HG03159 (cell line): Measurements from ENCODE around the gene PEX16.
A peak's percentile ranks its signal among the peaks of the same experiment; 100 is the strongest.

Experiments used
- ATAC-seq: cut with Tn5 transposase; IDR thresholded peaks from one replicate; pipeline ENCODE4 v1.9.1; 2021; ENCODE audit warnings: mild to moderate bottlenecking, moderate library complexity; ENCODE audit not compliant: unreplicated experiment

PEX16 gene

DNA sequence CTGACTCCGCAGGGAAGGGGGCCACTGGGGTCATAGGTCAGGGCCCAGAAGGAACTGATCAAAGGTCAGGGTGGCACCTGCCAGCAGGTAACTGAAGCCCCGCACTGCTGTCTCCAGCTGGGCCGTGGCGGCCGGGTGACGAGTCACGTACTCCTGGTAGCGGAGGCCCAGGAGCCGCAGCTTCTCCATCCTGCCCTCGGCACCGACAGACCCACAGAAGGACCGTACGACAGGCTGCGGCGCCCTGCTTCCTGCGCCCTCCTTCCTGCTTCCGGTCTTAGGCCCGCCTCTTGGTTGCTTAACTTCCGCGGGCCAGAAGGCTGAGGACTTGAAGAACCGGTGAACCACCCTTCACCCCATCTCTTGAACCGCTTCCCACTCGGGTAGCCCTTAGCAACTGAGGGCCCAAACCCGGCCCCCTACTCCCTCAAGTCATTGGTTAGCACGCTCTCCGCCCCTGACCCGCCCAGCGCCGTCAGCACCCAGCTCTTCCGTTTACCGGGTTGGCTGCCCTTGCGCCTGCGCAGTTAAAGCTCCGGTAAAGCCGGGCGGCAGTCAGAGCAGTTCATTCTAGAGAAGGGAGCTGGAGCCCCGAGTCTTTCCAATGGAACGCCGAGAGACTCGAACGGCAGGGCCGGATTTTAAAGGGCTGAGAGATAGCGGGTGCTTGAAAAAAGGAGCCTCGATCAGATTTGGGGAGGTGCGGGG is at the start of gene PEX16:
TSS of gene PEX16 (minus strand) at position 255 of the 708 bp plus-strand sequence. CDS start at position 189, 66 bp downstream.
- peak; percentile 91 for ATAC-seq

- peak; percentile 62 for ATAC-seq
These were observed 47.3 kb upstream of the PEX16 start for GRCh38 chr11:45964911-45965389.

DNA sequence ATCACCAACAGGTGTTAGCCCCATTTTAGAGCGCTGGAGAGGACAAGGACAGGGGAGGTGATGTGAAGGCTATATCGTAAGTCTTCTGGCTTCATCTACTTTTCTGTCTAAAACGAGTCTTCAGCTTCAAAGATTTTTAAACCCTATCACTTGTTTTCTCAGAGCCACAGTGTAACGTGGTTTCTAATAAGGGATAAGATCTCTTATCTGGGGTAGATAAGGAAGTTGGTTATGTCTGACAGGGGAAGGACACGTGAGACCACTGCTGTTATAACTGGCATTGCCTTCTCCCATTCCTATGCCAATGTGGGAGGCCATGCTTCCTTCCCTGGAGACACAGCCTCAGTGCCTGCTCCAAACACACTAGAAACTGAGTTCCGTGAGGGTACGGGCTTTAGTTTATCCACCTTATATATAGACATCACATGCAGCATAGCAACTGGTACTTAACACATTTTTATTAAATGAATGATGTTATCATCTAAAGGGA is 44.1 kb upstream of the PEX16 start:
- ATAC-seq = no peak

GRCh38 chr11:45960387-45961095 is 42.9 kb upstream of the PEX16 start:
- ATAC-seq = no peak

GRCh38 chr11:45959851-45960250 is 42.2 kb upstream of the PEX16 start:
- ATAC-seq = no peak

GRCh38 chr11:45949992-45950407 is 32.3 kb upstream of the PEX16 start:
- ATAC-seq = no peak

DNA sequence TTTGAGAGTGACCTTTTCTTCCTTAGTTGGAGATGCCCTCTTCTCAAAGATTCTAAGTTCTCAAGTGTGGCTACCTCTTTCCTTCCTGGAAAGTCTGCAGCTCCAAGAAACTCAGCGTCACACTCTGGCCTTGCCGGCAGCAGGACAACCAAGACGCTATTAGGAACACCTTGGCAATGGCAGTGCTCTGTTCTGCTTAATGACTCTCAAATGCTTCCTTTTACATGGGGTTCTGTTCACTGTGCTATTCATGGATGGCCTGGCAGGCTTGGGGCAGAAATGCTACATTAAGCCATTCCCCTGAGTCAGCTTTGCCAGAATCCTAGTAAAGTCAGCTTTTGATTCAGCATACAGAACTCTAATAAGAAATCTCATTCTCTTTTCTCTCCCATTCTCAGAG is 30.7 kb upstream of the PEX16 start:
- ATAC-seq = no peak

- no peak for ATAC-seq
These were observed 30.2 kb upstream of the PEX16 start for GRCh38 chr11:45947885-45948284.

DNA sequence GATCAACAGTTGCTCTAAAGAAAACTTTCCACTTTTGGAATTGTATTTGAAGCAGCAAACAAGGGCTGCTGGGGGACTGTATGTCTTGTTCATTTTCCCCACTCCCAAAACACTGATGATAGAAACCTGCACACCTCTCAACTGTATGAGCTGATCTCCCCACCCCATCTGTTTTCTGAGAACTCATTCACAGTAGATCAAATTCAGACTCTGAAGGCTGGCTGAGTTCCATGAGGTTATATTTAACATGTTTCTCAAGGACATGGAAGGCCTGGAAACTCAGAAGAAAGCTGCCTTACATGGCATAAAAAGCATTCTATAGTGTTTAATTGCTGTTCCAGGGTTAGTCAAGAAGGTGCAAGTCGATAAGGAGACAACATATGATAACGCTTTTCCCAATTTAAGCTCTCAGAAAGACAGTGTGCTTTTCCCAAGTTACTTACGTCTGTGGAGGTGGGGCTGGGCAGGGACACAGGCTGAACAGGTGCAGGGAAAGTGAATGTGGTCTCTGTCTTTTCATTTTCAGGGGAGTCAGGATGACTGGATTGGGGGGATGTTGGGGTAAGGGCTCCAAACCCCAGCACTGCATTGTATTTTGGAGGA is 27.8 kb upstream of the PEX16 start:
- ATAC-seq = no peak

DNA sequence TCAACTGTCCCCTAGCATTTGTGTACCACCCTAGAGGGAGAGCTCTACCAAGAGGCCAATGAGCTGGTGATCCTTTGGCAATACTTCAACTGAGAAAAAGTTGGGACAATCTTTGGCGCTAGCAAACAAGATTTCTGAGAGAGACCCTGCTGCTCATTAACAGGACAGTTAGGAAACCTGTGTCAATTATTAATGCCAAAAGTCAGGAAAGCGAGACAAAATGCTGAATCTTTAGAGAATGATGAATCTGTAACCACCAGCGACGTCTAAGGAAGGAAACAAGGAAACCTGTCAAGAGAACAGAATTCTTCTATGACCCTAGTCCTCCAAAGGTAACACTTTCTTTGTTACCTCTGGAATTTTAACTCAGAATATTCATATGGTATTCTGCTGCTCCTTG is 24.7 kb upstream of the PEX16 start:
- no peak for ATAC-seq

DNA sequence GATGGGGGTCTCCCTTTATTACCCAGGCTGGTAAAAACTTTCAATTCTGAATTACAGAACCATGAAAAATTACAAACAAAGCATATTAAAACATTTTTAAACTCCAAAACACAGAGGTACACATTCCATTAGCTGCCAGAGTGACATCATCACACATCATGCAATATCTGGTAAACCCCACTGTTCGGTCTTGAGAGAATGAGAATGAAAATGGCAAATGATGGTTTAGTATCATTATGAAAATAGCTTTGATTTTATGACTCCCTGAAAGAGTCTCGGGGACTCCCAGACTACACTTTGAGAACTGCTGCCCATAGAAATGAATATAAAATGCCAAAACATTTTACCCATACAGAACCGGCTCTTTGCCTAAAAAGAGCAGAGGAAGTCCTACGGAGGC is 23.6 kb upstream of the PEX16 start:
- no peak for ATAC-seq

DNA sequence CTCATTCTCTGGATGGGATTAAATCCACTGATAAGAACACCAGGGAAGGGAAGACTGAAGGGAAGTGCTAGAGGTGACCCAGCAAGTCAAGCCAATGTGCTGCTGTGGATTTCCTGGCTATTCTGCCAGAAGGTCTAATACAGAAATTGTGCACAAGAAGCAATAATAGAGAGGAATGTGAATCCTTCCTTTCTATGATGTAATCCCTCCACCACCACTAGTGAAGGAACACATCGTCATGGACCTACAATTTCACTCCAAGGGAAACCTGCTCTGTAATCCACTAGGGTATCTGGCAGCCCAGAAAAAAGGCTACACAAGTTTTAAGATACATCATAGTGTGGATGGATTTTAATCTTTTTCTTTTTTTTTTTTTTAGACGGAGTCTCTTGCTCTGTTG is 22.2 kb upstream of the PEX16 start:
- no peak for ATAC-seq

GRCh38 chr11:45937916-45938315 is 20.2 kb upstream of the PEX16 start:
- no peak for ATAC-seq

- ATAC-seq = no peak
These were observed 18.9 kb upstream of the PEX16 start for GRCh38 chr11:45936511-45937054.

DNA sequence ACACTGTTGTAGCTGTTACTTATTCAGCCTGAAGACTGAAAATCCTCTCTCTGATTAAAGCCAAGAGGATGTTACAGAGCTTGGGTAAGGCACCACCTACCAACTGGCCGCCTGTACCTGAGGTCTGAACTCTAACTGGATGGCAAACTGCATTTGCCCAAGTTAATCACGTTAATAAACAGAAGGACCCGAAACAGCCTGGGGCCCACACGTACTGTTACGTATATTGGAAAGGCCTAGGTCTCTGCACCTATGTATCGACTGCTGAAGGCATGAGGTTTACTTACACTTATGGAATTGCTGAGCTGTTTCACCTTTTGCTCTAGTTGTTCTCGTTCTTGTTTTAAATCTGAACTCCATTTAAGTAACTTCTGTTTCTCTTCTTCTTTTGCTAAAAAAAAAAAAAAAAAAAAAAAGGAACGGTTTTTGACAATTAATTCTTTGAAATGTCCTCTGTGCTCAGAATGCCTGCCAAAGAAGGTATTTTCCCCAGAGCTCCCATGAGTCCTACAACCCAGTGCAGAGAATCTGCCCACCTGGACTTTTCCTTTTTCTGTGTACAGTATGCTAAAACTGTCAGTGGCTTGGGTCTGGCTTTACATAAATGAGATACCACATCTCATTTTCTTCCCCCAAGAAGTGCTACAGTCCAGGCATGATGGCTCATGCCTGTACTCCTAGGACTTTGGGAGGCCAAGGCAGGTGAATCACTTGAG is 17.8 kb upstream of the PEX16 start:
- no peak for ATAC-seq

DNA sequence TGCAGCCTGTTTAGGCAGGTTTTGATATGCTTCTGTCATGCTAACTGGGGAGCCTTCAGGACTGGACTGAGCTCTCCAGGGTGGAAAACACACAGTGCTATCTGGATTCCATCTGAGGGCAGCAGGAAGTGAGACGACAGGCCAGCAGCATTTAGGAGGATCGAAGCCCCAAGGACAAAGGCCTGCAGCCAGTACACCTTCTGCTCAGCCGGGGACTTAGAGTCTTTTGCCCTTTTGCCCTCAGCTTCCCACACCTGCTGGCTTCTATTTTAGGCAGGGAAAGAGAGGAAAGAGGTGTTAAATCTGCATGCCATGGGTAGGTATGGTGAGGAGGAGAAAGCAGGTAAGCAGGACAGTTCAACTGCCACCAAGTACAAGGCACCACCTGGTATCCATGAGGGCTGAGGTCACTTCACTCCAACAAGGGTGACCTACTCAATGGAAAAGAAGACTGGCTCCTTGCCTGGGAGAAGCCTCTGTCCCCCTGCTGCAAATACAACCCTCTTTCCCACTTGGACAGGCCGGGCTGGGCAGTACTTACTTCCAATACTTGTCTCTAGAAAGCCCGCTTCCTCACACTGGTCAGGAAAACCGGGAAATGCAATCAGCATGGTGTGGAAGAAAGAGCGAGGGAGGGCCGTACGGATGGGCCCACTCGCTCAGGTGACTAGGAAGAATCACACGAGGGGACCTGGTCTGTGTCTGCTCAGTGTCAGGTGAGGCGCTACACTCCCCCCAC is 17.1 kb upstream of the PEX16 start:
- ATAC-seq = no peak

GRCh38 chr11:45933846-45934579 is 16.3 kb upstream of the PEX16 start:
- ATAC-seq = no peak

GRCh38 chr11:45933131-45933831 is 15.6 kb upstream of the PEX16 start:
- ATAC-seq = peak; percentile 31

DNA sequence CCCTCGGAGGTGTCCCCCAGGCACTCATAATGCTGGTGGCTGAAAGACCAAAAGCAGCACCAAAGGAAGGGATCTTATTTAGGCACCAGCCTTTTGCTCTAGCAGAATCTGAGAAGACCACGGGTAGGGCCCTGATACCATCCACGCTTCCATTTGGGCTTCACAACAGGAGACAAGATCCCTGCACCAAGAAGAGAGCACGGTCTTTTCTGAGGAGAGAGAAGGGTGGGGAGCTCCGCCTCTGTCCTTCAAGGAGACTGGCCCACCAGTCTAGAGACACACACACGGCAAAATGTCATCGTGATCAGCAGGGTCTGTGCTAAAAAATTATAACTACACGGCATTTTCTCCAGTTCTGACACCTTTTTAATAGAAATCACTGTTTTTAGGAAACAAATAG is 14.5 kb upstream of the PEX16 start:
- ATAC-seq = no peak
